Progenitor cell of endocrine pancreas (in vitro differentiated cells): ENCODE data around the gene TCERG1L. TPM values are rescaled to one million over a fixed set of nuclear protein-coding genes. Genes with fewer than 3 reads are reported as not detected.
"Not testable (repeated sequence)": the region's sequence is repeated elsewhere in the genome, so short reads cannot be mapped to it uniquely, and the experiment has no call there.

Experiments used
- DNase-seq: peaks from one replicate; pipeline ENCODE4 v3.0.0; 2021; ENCODE audit warnings: low spot score; ENCODE audit not compliant: unreplicated experiment
- H3K27ac Mint-ChIP-seq: 2 replicates; pipeline ENCODE4 v1.8.0; 2021; ENCODE audit warnings: mild to moderate bottlenecking, moderate library complexity, mixed read lengths
- H3K27me3 Mint-ChIP-seq: 2 replicates; pipeline ENCODE4 v1.8.0; 2021; ENCODE audit warnings: mixed read lengths
- H3K36me3 Mint-ChIP-seq: 2 replicates; pipeline ENCODE4 v1.8.0; 2022; ENCODE audit warnings: mixed read lengths; ENCODE audit not compliant: insufficient read depth
- H3K4me1 Mint-ChIP-seq: 2 replicates; pipeline ENCODE4 v1.8.0; 2021; ENCODE audit warnings: low read depth, mixed read lengths
- H3K4me3 Mint-ChIP-seq: 2 replicates; pipeline ENCODE4 v1.8.0; 2021; ENCODE audit warnings: low read depth, mild to moderate bottlenecking, moderate library complexity, mixed read lengths
- H3K9me3 Mint-ChIP-seq: 2 replicates; pipeline ENCODE4 v1.8.0; 2021; ENCODE audit warnings: low read depth, mixed read lengths
- total RNA-seq: library from RNA; stranded (reverse); gene quantifications from 2 replicates; pipeline ENCODE4 v1.2.1, GENCODE V29; 2021
- TF ChIP-seq, protein P1 (sequence below): fragments of 200-600 bp; sonication (generic); IDR thresholded peaks from one replicate; pipeline ENCODE4 v1.5.0; 2021; ENCODE audit warnings: antibody characterized with exemption, mild to moderate bottlenecking; ENCODE audit not compliant: unreplicated experiment

Gene TCERG1L
- total RNA-seq, 1 donor from 2014 or later: 0.53 TPM

DNA sequence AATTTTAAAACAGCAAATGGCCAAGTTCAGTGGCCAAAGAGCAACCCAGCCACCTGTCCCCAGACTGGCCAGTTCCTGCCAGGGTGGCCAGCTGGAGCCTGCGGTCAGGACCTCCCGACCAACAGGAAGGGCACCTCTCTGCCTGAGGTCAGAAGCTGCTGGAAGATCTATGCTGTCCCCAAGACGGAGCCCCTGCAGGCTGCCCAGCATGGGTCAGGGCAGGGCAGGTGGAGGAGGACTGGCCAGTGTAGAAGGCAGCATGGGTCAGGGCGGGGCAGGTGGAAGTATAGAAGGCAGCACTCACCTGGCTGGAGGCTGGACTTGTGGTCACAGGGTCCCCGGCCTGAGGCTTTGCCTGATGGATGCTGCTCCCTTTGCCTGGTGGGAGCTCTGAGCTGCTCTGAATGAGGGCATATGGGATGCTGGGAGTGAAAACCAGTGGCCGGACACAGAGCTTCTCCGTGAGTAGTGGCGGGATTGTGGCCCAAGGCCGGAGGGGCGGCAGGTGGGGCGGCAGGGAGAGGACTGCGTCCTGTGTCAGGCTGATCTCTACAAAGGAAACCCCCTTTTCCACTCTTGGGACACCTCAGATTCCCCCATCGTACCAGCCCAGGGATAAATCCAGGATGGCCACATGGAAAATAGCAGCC, 229.2 kb downstream of the TCERG1L start:
- DNase-seq: no peak
- Mint-ChIP-seq H3K27me3 (peaks cover 30% of the 10 kb centered on the region), H3K36me3 (no peaks in the 10 kb centered on the region), H3K4me1 (peaks cover 2% of the 10 kb centered on the region), H3K9me3 (no peaks in the 10 kb centered on the region), H3K27ac (no peak overlapping the region), H3K4me3 (no peak overlapping the region)
- TF ChIP-seq, protein P1, sequence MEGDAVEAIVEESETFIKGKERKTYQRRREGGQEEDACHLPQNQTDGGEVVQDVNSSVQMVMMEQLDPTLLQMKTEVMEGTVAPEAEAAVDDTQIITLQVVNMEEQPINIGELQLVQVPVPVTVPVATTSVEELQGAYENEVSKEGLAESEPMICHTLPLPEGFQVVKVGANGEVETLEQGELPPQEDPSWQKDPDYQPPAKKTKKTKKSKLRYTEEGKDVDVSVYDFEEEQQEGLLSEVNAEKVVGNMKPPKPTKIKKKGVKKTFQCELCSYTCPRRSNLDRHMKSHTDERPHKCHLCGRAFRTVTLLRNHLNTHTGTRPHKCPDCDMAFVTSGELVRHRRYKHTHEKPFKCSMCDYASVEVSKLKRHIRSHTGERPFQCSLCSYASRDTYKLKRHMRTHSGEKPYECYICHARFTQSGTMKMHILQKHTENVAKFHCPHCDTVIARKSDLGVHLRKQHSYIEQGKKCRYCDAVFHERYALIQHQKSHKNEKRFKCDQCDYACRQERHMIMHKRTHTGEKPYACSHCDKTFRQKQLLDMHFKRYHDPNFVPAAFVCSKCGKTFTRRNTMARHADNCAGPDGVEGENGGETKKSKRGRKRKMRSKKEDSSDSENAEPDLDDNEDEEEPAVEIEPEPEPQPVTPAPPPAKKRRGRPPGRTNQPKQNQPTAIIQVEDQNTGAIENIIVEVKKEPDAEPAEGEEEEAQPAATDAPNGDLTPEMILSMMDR: no peak

DNA sequence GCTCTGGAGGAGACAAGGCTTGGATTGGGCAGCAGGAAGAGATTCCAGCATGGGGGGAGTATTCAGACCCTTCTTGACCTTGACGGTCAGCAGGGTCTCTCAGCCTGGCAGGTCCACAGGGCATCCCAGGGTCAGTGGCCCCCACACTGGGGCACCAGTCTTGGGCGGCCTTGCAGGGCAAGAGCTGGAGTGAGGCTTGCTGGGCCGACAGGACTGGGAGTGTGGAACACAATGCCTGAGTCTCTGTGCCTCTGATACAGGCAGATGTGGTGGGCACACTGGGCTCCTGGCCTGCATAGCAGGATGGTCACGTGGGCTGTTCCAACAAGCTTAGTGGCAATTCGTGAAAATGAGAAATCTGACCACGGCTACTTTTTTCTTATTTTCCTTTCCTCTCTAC, 229.7 kb downstream of the TCERG1L start:
- Mint-ChIP-seq H3K36me3 (no peaks in the 10 kb centered on the region), H3K9me3 (no peaks in the 10 kb centered on the region), H3K4me3 (no peak overlapping the region), H3K4me1 (peaks cover 2% of the 10 kb centered on the region), H3K27ac (no peak overlapping the region), H3K27me3 (peaks cover 27% of the 10 kb centered on the region)
- TF ChIP-seq, protein P1: no peak
- DNase-seq: no peak

DNA sequence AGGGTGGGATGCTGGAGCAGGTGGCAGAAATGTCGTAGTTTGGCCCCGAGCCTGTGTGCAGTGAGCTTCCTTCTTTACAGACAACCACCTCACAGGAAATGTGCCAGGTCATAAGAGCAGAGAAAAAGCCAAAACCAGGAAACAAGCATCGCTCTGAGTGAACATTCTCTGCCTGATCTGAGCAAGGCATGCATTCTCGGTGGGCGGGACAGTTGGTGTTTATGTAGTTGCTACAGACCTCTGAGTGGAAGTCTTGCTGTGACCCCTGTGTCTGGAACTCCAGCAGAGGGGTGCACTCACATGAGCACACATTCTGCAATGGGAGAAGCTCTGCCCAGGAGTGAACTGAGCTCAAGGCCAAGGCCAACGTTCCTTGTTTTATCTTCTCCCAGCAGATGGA, 230.1 kb downstream of the TCERG1L start:
- Mint-ChIP-seq H3K4me1 (peaks cover 2% of the 10 kb centered on the region), H3K4me3 (no peak overlapping the region), H3K9me3 (no peaks in the 10 kb centered on the region), H3K27me3 (peaks cover 29% of the 10 kb centered on the region), H3K36me3 (no peaks in the 10 kb centered on the region), H3K27ac (no peak overlapping the region)
- no peak for DNase-seq
- TF ChIP-seq, protein P1: no peak

DNA sequence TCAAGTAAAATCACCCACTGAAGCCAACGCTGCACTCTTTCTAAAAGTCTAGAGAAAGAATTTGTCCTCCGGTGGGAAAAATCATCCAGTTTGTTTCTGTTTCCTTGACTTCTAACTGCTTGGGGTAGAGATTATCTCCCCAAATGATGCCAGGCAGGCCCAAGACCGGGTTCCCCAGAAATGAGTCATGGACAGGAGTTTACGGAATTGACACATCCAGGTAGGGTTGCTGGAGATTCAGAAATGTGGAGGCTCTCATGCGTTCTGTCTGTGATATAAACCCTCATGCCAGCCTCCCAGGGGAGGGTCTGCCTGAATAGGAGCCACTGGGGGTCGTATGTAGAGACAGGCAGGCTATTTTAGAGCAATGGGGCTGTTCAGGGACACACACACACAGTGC, 230.9 kb downstream of the TCERG1L start:
- peaks cover under 1% of the 10 kb centered on the region for H3K4me1 Mint-ChIP-seq
- TF ChIP-seq, protein P1: no peak
- H3K27ac Mint-ChIP-seq: no peak overlapping the region
- no peak for DNase-seq
- H3K27me3 Mint-ChIP-seq: peaks cover 26% of the 10 kb centered on the region
- H3K36me3 Mint-ChIP-seq: no peaks in the 10 kb centered on the region
- H3K4me3 Mint-ChIP-seq: no peak overlapping the region
- no peaks in the 10 kb centered on the region for H3K9me3 Mint-ChIP-seq

DNA sequence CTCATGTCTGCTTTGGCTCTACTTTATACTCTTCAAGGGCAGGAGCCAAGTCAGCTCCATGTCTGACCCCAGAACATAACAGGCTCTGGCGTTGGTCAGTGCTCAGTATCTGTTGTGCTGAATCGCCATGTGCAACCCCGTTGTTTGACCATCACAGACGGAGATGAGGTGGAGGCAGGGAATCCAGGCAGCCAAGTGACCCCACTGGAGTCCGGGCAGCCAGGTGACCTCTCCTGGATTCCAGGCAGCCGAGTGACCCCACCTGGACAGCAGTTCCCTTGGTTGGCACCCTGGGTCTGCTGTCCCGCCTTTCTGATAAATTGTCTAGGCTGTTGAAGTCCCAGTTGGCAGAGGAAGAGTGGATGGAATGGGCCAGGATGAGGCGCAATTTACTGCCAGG, 232.2 kb downstream of the TCERG1L start:
- DNase-seq: no peak
- TF ChIP-seq, protein P1: no peak
- Mint-ChIP-seq H3K27me3 (peaks cover 21% of the 10 kb centered on the region), H3K4me1 (no peaks in the 10 kb centered on the region), H3K9me3 (no peaks in the 10 kb centered on the region), H3K36me3 (no peaks in the 10 kb centered on the region), H3K27ac (no peak overlapping the region), H3K4me3 (no peak overlapping the region)

DNA sequence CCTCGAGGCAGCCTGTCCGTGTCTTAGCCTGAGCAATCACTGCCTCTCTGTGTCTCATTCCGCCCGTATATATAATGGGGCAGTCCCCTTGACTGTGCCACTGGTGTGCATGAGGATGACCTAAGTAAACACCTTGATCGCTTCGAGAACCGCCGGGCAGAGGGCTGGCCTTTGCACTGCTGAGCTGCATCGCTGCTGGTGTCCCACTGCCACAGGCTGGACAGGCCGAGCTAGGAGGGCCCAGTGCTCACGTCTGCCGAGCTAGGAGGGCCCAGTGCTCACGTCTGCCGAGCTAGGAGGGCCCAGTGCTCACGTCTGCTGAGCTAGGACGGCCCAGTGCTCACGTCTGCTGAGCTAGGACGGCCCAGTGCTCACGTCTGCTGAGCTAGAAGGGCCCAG, 232.6 kb downstream of the TCERG1L start:
- H3K27me3 Mint-ChIP-seq: peaks cover 21% of the 10 kb centered on the region
- H3K36me3 Mint-ChIP-seq, H3K4me1 Mint-ChIP-seq, H3K9me3 Mint-ChIP-seq, H3K27ac Mint-ChIP-seq, DNase-seq, H3K4me3 Mint-ChIP-seq: not testable (repeated sequence)
